Trophoblast cell (in vitro differentiated cells and primary cell): ENCODE results near the gene SPIN1.

Experiments used
- DNase-seq, 2 donors: peaks; one replicate each; pipeline ENCODE4 v3.0.0-alpha.2; 2016
- H2AFZ ChIP-seq: 2 replicates; pipeline ENCODE4 v1.6.1; 2013; ENCODE audit warnings: low read length, moderate library complexity, mild to moderate bottlenecking; ENCODE audit not compliant: insufficient read depth, poor library complexity
- H2AK5ac ChIP-seq: 2 replicates; pipeline ENCODE4 v1.6.1; 2013; ENCODE audit warnings: mild to moderate bottlenecking, low read length
- H2BK120ac ChIP-seq: 2 replicates; pipeline ENCODE4 v1.6.1; 2013; ENCODE audit warnings: low read length, mild to moderate bottlenecking, moderate library complexity; ENCODE audit not compliant: insufficient read depth, poor library complexity
- H2BK12ac ChIP-seq: 2 replicates; pipeline ENCODE4 v1.6.1; 2013; ENCODE audit warnings: mild to moderate bottlenecking, low read length, moderate library complexity
- H2BK5ac ChIP-seq: 2 replicates; pipeline ENCODE4 v1.6.1; 2013; ENCODE audit warnings: low read length, low read depth, moderate library complexity, mild to moderate bottlenecking; ENCODE audit not compliant: poor library complexity
- H3K14ac ChIP-seq: 2 replicates; pipeline ENCODE4 v1.6.1; 2013; ENCODE audit warnings: mild to moderate bottlenecking, low read length
- H3K18ac ChIP-seq: 2 replicates; pipeline ENCODE4 v1.6.1; 2013; ENCODE audit warnings: mild to moderate bottlenecking, low read length
- H3K23ac ChIP-seq: 2 replicates; pipeline ENCODE4 v1.6.1; 2013; ENCODE audit warnings: low read length
- H3K27ac ChIP-seq: 2 replicates; pipeline ENCODE4 v1.5.1; 2013; ENCODE audit warnings: low read depth, mild to moderate bottlenecking, inconsistent platforms, low read length, moderate library complexity
- H3K27me3 ChIP-seq: 2 replicates; pipeline ENCODE4 v1.6.1; 2013; ENCODE audit warnings: inconsistent platforms, mild to moderate bottlenecking, low read length, moderate library complexity; ENCODE audit not compliant: insufficient read depth
- H3K36me3 ChIP-seq, 2 experiments: 1 replicate in 1 of 2; 2 replicates in 1 of 2; pipeline ENCODE4 v1.6.1; 2013; ENCODE audit warnings: low read length in 2 of 2, mild to moderate bottlenecking in 2 of 2, moderate library complexity in 1 of 2; ENCODE audit not compliant: insufficient read depth in 2 of 2, control insufficient read depth in 1 of 2
- H3K4ac ChIP-seq: 2 replicates; pipeline ENCODE4 v1.6.1; 2013; ENCODE audit warnings: low read depth, mild to moderate bottlenecking, low read length, moderate library complexity
- H3K4me1 ChIP-seq, 2 experiments: 1 replicate in 1 of 2; 2 replicates in 1 of 2; pipeline ENCODE4 v1.6.1; 2013; ENCODE audit warnings: low read length in 2 of 2, mild to moderate bottlenecking in 2 of 2, moderate library complexity in 1 of 2; ENCODE audit not compliant: insufficient read depth in 2 of 2, control insufficient read depth in 1 of 2
- H3K4me2 ChIP-seq: 2 replicates; pipeline ENCODE4 v1.6.1; 2013; ENCODE audit warnings: inconsistent platforms, mild to moderate bottlenecking, low read length, moderate library complexity
- H3K4me3 ChIP-seq: 2 replicates; pipeline ENCODE4 v1.5.1; 2013; ENCODE audit warnings: mild to moderate bottlenecking, low read depth, low read length, inconsistent platforms
- H3K79me1 ChIP-seq: one replicate; pipeline ENCODE4 v1.6.1; 2013; ENCODE audit warnings: low read length
- H3K79me2 ChIP-seq: 2 replicates; pipeline ENCODE4 v1.6.1; 2013; ENCODE audit warnings: low read length, mild to moderate bottlenecking; ENCODE audit not compliant: control insufficient read depth, insufficient read depth, poor library complexity
- H3K9ac ChIP-seq: 2 replicates; pipeline ENCODE4 v1.6.1; 2013; ENCODE audit warnings: mild to moderate bottlenecking, low read length
- H3K9me3 ChIP-seq: 2 replicates; pipeline ENCODE4 v1.6.1; 2013; ENCODE audit warnings: low read depth, mild to moderate bottlenecking, control low read depth, inconsistent platforms, low read length; ENCODE audit not compliant: insufficient read depth
- H4K12ac ChIP-seq: 2 replicates; pipeline ENCODE4 v1.6.1; 2013; ENCODE audit warnings: low read depth, mild to moderate bottlenecking, low read length, moderate library complexity
- H4K8ac ChIP-seq: 2 replicates; pipeline ENCODE4 v1.6.1; 2013; ENCODE audit warnings: low read depth, mild to moderate bottlenecking, low read length, moderate library complexity
- H4K91ac ChIP-seq: one replicate; pipeline ENCODE4 v1.6.1; 2013; ENCODE audit warnings: low read depth, mild to moderate bottlenecking, low read length, moderate library complexity
- WGBS: extraction: QIAGEN DNeasy Blood & Tissue Kit; methylation state at CpG from one replicate; pipeline ENCODE4 v1.1.7; 2013; ENCODE audit warnings: missing lambda C conversion rate; ENCODE audit not compliant: insufficient read length, insufficient coverage; ENCODE audit errors: extremely low coverage; 5-methylcytosine and 5-hydroxymethylcytosine counted together

Gene SPIN1

GRCh38 chr9:88359974-88360373, 28.3 kb upstream of the SPIN1 start:
- H3K9me3 ChIP-seq = no peaks in the 10 kb centered on the region
- H3K4me3 ChIP-seq = no peak overlapping the region
- WGBS = no CpG with 5 or more reads among the region's 3 CpGs
- H3K27ac ChIP-seq = no peak overlapping the region
- no peak overlapping the region for H3K9ac ChIP-seq
- H3K79me2 ChIP-seq = no peaks in the 10 kb centered on the region
- no peak overlapping the region for H3K4ac ChIP-seq
- no peak overlapping the region for H3K4me2 ChIP-seq
- H2AFZ ChIP-seq = no peak overlapping the region
- DNase-seq = no peak
- no peaks in the 10 kb centered on the region for H3K27me3 ChIP-seq
- H3K79me1 ChIP-seq = no peaks in the 10 kb centered on the region
- no peak overlapping the region for H4K91ac ChIP-seq
- H3K36me3 ChIP-seq = no peaks in the 10 kb centered on the region
- H2AK5ac ChIP-seq = no peak overlapping the region
- no peak overlapping the region for H4K12ac ChIP-seq
- no peak overlapping the region for H4K8ac ChIP-seq
- H2BK12ac ChIP-seq = no peak overlapping the region
- H2BK120ac ChIP-seq = no peak overlapping the region
- H3K18ac ChIP-seq = no peak overlapping the region
- no peak overlapping the region for H3K23ac ChIP-seq
- peaks cover 0 to 2% of the 10 kb centered on the region in 2 experiments for H3K4me1 ChIP-seq
- no peak overlapping the region for H2BK5ac ChIP-seq
- no peak overlapping the region for H3K14ac ChIP-seq

DNA sequence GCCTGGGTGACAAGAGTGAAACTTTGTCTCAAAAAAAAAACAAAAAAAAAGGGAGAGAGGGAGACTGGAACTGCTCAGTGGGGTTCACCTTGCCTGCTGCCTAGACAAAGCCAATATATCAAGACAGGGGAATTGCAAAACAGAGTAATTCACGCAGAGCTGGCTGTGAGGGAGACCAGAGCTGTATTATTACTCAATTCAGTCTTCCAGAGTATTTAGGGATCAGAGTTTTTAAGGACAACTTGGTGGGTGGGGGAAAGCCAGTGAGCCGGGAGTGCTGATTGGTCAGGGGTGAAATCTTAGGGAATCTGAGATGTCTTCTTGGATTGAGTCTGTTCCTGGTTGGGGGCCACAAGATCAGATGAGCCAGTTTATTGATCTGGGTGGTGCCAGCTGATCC, 25.6 kb upstream of the SPIN1 start:
- H2BK12ac ChIP-seq = no peak overlapping the region
- no peak for DNase-seq
- no peak overlapping the region for H3K9ac ChIP-seq
- no peak overlapping the region for H3K27ac ChIP-seq
- WGBS = no CpG with 5 or more reads among the region's 2 CpGs
- H3K18ac ChIP-seq = no peak overlapping the region
- H4K12ac ChIP-seq = no peak overlapping the region
- H3K27me3 ChIP-seq = no peaks in the 10 kb centered on the region
- H4K8ac ChIP-seq = no peak overlapping the region
- H3K9me3 ChIP-seq = no peaks in the 10 kb centered on the region
- H3K79me2 ChIP-seq = no peaks in the 10 kb centered on the region
- H3K4ac ChIP-seq = no peak overlapping the region
- no peak overlapping the region for H4K91ac ChIP-seq
- H2AK5ac ChIP-seq = no peak overlapping the region
- no peak overlapping the region for H3K4me3 ChIP-seq
- peaks cover 0 to 2% of the 10 kb centered on the region in 2 experiments for H3K4me1 ChIP-seq
- no peak overlapping the region for H2AFZ ChIP-seq
- no peak overlapping the region for H2BK5ac ChIP-seq
- no peak overlapping the region for H3K23ac ChIP-seq
- no peak overlapping the region for H2BK120ac ChIP-seq
- no peak overlapping the region for H3K14ac ChIP-seq
- no peaks in the 10 kb centered on the region for H3K36me3 ChIP-seq
- H3K79me1 ChIP-seq = no peaks in the 10 kb centered on the region
- no peak overlapping the region for H3K4me2 ChIP-seq

GRCh38 chr9:88363661-88364060, 24.6 kb upstream of the SPIN1 start:
- Histone ChIP-seq H3K14ac (no peak overlapping the region), H4K12ac (no peak overlapping the region), H3K36me3 (no peaks in the 10 kb centered on the region), H3K18ac (no peak overlapping the region), H2AK5ac (no peak overlapping the region), H3K4me2 (no peak overlapping the region), H2BK5ac (no peak overlapping the region), H3K9ac (no peak overlapping the region), H2BK120ac (no peak overlapping the region), H3K23ac (no peak overlapping the region), H2BK12ac (no peak overlapping the region), H3K79me2 (no peaks in the 10 kb centered on the region), H4K8ac (no peak overlapping the region), H4K91ac (no peak overlapping the region), H3K79me1 (no peaks in the 10 kb centered on the region), H3K27ac (no peak overlapping the region), H3K4me3 (no peak overlapping the region), H3K4ac (no peak overlapping the region), H3K9me3 (no peaks in the 10 kb centered on the region), H3K27me3 (no peaks in the 10 kb centered on the region), H3K4me1 (peaks cover 0 to 2% of the 10 kb centered on the region in 2 experiments), H2AFZ (no peak overlapping the region)
- DNase-seq = no peak
- no CpG with 5 or more reads among the region's 1 CpG for WGBS

- H3K4ac ChIP-seq = no peak overlapping the region
- no peak overlapping the region for H2AFZ ChIP-seq
- H3K4me3 ChIP-seq = no peak overlapping the region
- H3K14ac ChIP-seq = no peak overlapping the region
- no peak overlapping the region for H2BK120ac ChIP-seq
- no peak overlapping the region for H3K4me2 ChIP-seq
- no peak overlapping the region for H4K91ac ChIP-seq
- H3K18ac ChIP-seq = no peak overlapping the region
- H3K23ac ChIP-seq = no peak overlapping the region
- H3K4me1 ChIP-seq = peaks cover 0 to 2% of the 10 kb centered on the region in 2 experiments
- H3K27ac ChIP-seq = no peak overlapping the region
- no peaks in the 10 kb centered on the region for H3K9me3 ChIP-seq
- no peaks in the 10 kb centered on the region for H3K27me3 ChIP-seq
- H4K8ac ChIP-seq = no peak overlapping the region
- DNase-seq = no peak
- H3K79me1 ChIP-seq = no peaks in the 10 kb centered on the region
- no peak overlapping the region for H4K12ac ChIP-seq
- WGBS = no CpG with 5 or more reads among the region's 2 CpGs
- H2BK5ac ChIP-seq = no peak overlapping the region
- no peaks in the 10 kb centered on the region for H3K36me3 ChIP-seq
- no peak overlapping the region for H3K9ac ChIP-seq
- peak overlapping the region; percentile 59 for H2BK12ac ChIP-seq
- H3K79me2 ChIP-seq = no peaks in the 10 kb centered on the region
- H2AK5ac ChIP-seq = no peak overlapping the region
Measured at GRCh38 chr9:88364706-88365105, 23.5 kb upstream of the SPIN1 start.
